HG02678 (cell line): ENCODE data around the gene DRD2.
"Not testable (repeated sequence)": the region's sequence is repeated elsewhere in the genome, so short reads cannot be mapped to it uniquely, and the experiment has no call there.

ENCODE experiments used
- ATAC-seq: cut with Tn5 transposase; IDR thresholded peaks from one replicate; pipeline ENCODE4 v1.9.1; 2021; ENCODE audit warnings: mild to moderate bottlenecking, moderate library complexity; ENCODE audit not compliant: unreplicated experiment

DRD2 gene

GRCh38 chr11:113475160-113475761 lies at the start of gene DRD2:
Gene DRD2 (minus strand): TSS chr11:113475398. CDS start chr11:113424651, 50,747 bp downstream.
- no peak for ATAC-seq

- not testable (repeated sequence) for ATAC-seq
Measured at GRCh38 chr11:113523906-113524305, 48.7 kb upstream of the DRD2 start.

- no peak for ATAC-seq
Measured at GRCh38 chr11:113521737-113522517, 46.7 kb upstream of the DRD2 start.

GRCh38 chr11:113519989-113520613 lies 44.9 kb upstream of the DRD2 start:
- no peak for ATAC-seq

GRCh38 chr11:113518716-113519495 lies 43.7 kb upstream of the DRD2 start:
- ATAC-seq: no peak

GRCh38 chr11:113517361-113517760 lies 42.2 kb upstream of the DRD2 start:
- ATAC-seq: no peak

- no peak for ATAC-seq
Measured at GRCh38 chr11:113514856-113515255, 39.7 kb upstream of the DRD2 start.

GRCh38 chr11:113507341-113507740 lies 32.1 kb upstream of the DRD2 start:
- ATAC-seq: no peak

- ATAC-seq: no peak
Measured at GRCh38 chr11:113506893-113507292, 31.7 kb upstream of the DRD2 start.

- no peak for ATAC-seq
Measured at GRCh38 chr11:113506461-113506860, 31.3 kb upstream of the DRD2 start.

GRCh38 chr11:113505541-113506375 lies 30.6 kb upstream of the DRD2 start:
- no peak for ATAC-seq

- ATAC-seq: no peak
Measured at GRCh38 chr11:113505046-113505445, 29.8 kb upstream of the DRD2 start.

- ATAC-seq: no peak
Measured at GRCh38 chr11:113504586-113504985, 29.4 kb upstream of the DRD2 start.

GRCh38 chr11:113504071-113504470 lies 28.9 kb upstream of the DRD2 start:
- no peak for ATAC-seq

GRCh38 chr11:113497066-113497910 lies 22.1 kb upstream of the DRD2 start:
- ATAC-seq: no peak

GRCh38 chr11:113496026-113496651 lies 20.9 kb upstream of the DRD2 start:
- no peak for ATAC-seq

GRCh38 chr11:113494021-113494420 lies 18.8 kb upstream of the DRD2 start:
- ATAC-seq: no peak

- no peak for ATAC-seq
Measured at GRCh38 chr11:113493206-113493605, 18.0 kb upstream of the DRD2 start.

GRCh38 chr11:113488931-113489351 lies 13.7 kb upstream of the DRD2 start:
- no peak for ATAC-seq
